Measurements from ENCODE around the gene KDF1.

DNA sequence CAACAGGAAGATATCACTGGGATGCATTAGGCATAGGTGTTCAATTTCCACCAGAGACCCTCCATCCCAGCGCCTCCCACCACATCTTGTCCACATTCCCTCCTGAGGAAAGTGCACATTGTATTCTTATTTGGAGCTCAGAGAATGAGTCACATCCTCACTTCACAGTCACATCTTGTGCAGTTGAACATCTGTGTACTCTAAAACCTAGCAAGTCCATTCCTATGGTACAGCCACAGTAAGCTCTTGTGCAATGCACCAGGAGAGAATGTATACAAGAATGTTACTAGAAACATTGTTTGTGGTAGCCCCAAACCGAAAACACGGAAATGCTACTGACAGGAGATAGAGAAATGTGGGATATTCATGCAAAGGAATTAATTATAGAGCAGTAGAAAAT lies 1.6 kb upstream of the KDF1 start:
- TF ChIP-seq, protein P1, sequence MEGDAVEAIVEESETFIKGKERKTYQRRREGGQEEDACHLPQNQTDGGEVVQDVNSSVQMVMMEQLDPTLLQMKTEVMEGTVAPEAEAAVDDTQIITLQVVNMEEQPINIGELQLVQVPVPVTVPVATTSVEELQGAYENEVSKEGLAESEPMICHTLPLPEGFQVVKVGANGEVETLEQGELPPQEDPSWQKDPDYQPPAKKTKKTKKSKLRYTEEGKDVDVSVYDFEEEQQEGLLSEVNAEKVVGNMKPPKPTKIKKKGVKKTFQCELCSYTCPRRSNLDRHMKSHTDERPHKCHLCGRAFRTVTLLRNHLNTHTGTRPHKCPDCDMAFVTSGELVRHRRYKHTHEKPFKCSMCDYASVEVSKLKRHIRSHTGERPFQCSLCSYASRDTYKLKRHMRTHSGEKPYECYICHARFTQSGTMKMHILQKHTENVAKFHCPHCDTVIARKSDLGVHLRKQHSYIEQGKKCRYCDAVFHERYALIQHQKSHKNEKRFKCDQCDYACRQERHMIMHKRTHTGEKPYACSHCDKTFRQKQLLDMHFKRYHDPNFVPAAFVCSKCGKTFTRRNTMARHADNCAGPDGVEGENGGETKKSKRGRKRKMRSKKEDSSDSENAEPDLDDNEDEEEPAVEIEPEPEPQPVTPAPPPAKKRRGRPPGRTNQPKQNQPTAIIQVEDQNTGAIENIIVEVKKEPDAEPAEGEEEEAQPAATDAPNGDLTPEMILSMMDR (IDR thresholded peaks at IDR 0.05) = no peak
- TF ChIP-seq EP300 (IDR thresholded peaks at IDR 0.05) = no peak

Data from suprapubic skin (tissue), 3 donors.